Adrenal gland (tissue), 5 donors: Measurements from ENCODE around the gene FNBP1.

ENCODE experiments used
- POLR2A ChIP-seq, 2 donors: fragments of 450-650 bp; IDR thresholded peaks; one replicate each; pipeline ENCODE4 v1.6.1; 2017; ENCODE audit warnings: antibody characterized with exemption in 2 of 2, mild to moderate bottlenecking in 2 of 2, moderate library complexity in 1 of 2
- TF ChIP-seq, protein P1 (sequence below), 6 experiments: fragments of 450-650 bp in 4 of 6; fragments of 200-600 bp in 2 of 6; sonication (generic) in 1 of 6; IDR thresholded peaks; 1 replicate in 5 of 6; 2 replicates in 1 of 6; pipeline versions ENCODE4 v1.5.1 to v1.8.0; 2016 to 2021; ENCODE audit warnings: antibody characterized with exemption in 6 of 6, mild to moderate bottlenecking in 2 of 6, moderate library complexity in 1 of 6
- donor health status: DM: no; HTN: no; CAD: no.

DNA sequence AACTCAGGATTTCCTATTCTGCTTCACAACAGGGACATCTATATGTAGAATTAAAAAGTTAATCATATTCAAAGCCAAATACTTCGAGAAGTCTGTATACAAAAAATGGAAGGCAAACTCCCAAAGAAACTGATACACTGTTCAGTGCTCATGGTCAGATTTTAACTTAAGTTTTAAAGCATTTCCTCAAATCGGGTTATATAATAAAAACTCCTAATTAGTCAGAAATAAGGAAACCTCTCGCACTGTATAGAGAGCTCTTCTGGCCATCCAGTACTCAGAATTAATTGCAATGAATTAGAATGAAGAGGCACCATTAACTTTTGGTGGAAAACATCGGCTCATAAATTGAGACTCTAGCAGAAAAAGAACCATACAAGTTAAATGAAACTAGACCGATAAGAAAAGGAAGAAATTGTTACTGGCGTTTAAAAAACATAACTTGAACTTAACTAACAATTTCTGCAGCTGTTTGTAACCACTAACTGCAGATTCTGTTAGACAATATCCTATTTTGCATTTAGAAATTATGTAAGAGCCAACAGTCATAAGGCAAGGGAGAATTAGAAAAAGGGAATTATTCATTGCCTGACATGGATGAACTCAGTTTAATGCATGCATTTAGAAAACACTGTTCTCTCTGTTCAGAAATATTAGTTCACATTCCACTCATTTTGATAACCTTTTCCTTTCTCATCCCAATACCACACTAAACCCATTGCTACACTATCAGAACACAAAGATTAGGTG, 96.6 kb downstream of the FNBP1 start:
- TF ChIP-seq POLR2A (IDR thresholded peaks at IDR 0.05) = no peak
- TF ChIP-seq, protein P1, sequence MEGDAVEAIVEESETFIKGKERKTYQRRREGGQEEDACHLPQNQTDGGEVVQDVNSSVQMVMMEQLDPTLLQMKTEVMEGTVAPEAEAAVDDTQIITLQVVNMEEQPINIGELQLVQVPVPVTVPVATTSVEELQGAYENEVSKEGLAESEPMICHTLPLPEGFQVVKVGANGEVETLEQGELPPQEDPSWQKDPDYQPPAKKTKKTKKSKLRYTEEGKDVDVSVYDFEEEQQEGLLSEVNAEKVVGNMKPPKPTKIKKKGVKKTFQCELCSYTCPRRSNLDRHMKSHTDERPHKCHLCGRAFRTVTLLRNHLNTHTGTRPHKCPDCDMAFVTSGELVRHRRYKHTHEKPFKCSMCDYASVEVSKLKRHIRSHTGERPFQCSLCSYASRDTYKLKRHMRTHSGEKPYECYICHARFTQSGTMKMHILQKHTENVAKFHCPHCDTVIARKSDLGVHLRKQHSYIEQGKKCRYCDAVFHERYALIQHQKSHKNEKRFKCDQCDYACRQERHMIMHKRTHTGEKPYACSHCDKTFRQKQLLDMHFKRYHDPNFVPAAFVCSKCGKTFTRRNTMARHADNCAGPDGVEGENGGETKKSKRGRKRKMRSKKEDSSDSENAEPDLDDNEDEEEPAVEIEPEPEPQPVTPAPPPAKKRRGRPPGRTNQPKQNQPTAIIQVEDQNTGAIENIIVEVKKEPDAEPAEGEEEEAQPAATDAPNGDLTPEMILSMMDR (IDR thresholded peaks at IDR 0.05) = no peak
